Epithelial cell of esophagus (primary cell): ENCODE measurements around the gene FAM210B.

Experiments
- DNase-seq: peaks from one replicate; pipeline ENCODE4 v3.0.0; 2010; ENCODE audit warnings: low read depth
- H3K4me3 ChIP-seq: 2 replicates; pipeline ENCODE4 v1.5.1; 2011; ENCODE audit warnings: mild to moderate bottlenecking, low read length, control low read depth
- CTCF ChIP-seq: IDR thresholded peaks from 2 replicates; pipeline ENCODE4 v1.5.1; 2011; ENCODE audit warnings: low read depth, mild to moderate bottlenecking, low read length, control low read depth, inconsistent platforms; ENCODE audit not compliant: insufficient read depth; ENCODE audit errors: missing control alignments

FAM210B gene

DNA sequence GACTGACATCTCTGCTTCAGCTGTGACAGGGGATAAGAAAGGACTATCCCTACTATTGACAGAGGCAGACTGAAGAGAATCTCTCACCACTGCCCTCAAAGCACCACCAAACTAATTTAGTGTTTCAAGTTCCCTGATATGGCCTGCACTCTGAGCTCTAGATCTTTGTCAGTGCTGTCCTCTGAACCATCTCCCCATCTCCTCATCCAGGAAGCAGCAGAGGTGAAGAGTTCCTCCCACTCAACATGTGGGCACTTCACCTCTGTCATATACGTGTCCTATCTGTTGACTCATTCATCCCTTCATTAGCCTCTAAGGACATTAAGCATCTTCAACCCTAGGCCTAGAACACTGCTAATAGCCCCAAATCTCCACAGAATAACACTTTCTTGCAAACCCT, 14.1 kb downstream of the FAM210B start:
- no peak overlapping the region for H3K4me3 ChIP-seq
- no peak for TF ChIP-seq CTCF
- DNase-seq = no peak

- DNase-seq = peak; percentile 95
- no peak for TF ChIP-seq CTCF
- H3K4me3 ChIP-seq = no peak overlapping the region
Observed at GRCh38 chr20:56373942-56374341, 15.2 kb downstream of the FAM210B start.

DNA sequence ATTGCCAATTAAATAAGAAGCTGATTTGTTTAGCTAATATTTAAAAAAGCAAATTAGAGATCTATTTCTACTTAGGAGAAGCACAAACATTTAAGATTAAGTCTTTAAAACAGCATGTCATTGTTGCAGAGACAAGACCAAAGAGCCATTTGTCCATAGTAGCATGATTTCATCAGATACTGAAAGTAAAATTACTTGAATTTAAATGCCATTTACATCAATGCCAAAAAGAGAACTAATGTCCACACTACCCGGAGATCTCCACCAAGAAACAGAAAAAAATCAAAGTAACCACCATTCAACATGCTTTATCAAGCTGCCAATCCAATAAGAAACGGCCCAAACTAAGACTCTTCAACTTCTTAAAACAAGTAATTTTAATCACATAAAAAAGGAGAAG, 17.6 kb downstream of the FAM210B start:
- DNase-seq = no peak
- no peak overlapping the region for H3K4me3 ChIP-seq
- no peak for TF ChIP-seq CTCF

- no peak for TF ChIP-seq CTCF
- DNase-seq = no peak
- H3K4me3 ChIP-seq = no peak overlapping the region
Observed at GRCh38 chr20:56378386-56378785, 19.6 kb downstream of the FAM210B start.

GRCh38 chr20:56380375-56380774, 21.6 kb downstream of the FAM210B start:
- DNase-seq = no peak
- no peak for TF ChIP-seq CTCF
- no peak overlapping the region for H3K4me3 ChIP-seq

- no peak overlapping the region for H3K4me3 ChIP-seq
- DNase-seq = no peak
- no peak for TF ChIP-seq CTCF
Observed at GRCh38 chr20:56381501-56381900, 22.7 kb downstream of the FAM210B start.

DNA sequence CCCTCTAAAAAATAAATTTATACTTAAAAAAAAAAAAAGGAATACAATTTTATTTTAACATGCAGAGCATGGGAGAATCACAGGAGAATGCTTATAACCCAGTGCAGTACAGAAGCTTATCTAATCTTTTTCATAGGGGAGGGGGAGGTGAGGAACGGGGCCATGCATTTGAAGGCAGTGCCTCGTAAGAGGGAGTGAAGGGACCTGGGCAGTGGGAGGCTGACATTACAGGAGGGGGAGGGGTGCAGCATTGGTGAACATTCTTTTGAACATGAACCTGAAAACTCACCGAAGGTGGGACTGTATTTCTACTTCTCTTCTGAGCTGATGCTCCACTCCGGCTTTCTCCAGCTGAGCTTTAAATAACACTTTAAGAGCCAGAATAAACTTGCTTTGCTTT, 23.9 kb downstream of the FAM210B start:
- no peak for TF ChIP-seq CTCF

More for the DNA sequence above, 23.9 kb downstream of the FAM210B start:
- DNase-seq = no peak
- no peak overlapping the region for H3K4me3 ChIP-seq
